Right lung (tissue), 5 donors: ENCODE data around the gene KLF13. TPM values are rescaled to one million over a fixed set of nuclear protein-coding genes. Genes with fewer than 3 reads are reported as not detected.

Experiments
- DNase-seq, 2 donors: peaks; one replicate each; pipeline ENCODE4 v3.0.0-alpha.2; 2013
- polyA plus RNA-seq, 5 donors: library from polyadenylated mRNA; unstranded; fragments of 120-200 nt; gene quantifications; one replicate each; pipeline versions ENCODE4 v1.2.1 to v1.2.3, GENCODE V29; 2013; ENCODE audit warnings: inconsistent platforms in 1 of 5, low replicate concordance in 1 of 5; ENCODE audit not compliant: insufficient read length in 5 of 5, insufficient read depth in 1 of 5

KLF13 gene
- polyA plus RNA-seq, 5 donors = 38.6 to 57.7 (median 52.7) TPM

GRCh38 chr15:31378363-31378903 lies 51.8 kb downstream of the KLF13 start:
- no peak for DNase-seq

- DNase-seq = no peak
Observed at GRCh38 chr15:31379042-31379441, 52.4 kb downstream of the KLF13 start.

- DNase-seq = no peak
Observed at GRCh38 chr15:31379577-31379976, 52.9 kb downstream of the KLF13 start.

- DNase-seq = no peak
Observed at GRCh38 chr15:31381801-31382712, 55.4 kb downstream of the KLF13 start.

GRCh38 chr15:31382713-31383045 lies 56.0 kb downstream of the KLF13 start:
- DNase-seq = no peak

- no peak for DNase-seq
Observed at GRCh38 chr15:31383139-31383538, 56.5 kb downstream of the KLF13 start.

- DNase-seq = no peak
Observed at GRCh38 chr15:31384568-31384967, 57.9 kb downstream of the KLF13 start.

- no peak for DNase-seq
Observed at GRCh38 chr15:31385736-31386135, 59.1 kb downstream of the KLF13 start.

GRCh38 chr15:31387092-31387478 lies 60.5 kb downstream of the KLF13 start:
- DNase-seq = no peak

- no peak for DNase-seq
Observed at GRCh38 chr15:31387479-31388118, 61.0 kb downstream of the KLF13 start.

GRCh38 chr15:31389576-31389975 lies 62.9 kb downstream of the KLF13 start:
- DNase-seq = no peak

GRCh38 chr15:31390029-31390428 lies 63.4 kb downstream of the KLF13 start:
- no peak for DNase-seq

GRCh38 chr15:31390777-31391486 lies 64.3 kb downstream of the KLF13 start:
- DNase-seq = no peak

GRCh38 chr15:31391687-31392671 lies 65.3 kb downstream of the KLF13 start:
- DNase-seq = peak; percentile 38 to 42

GRCh38 chr15:31392761-31393401 lies 66.2 kb downstream of the KLF13 start:
- no peak for DNase-seq

- DNase-seq = no peak
Observed at GRCh38 chr15:31393444-31394091, 66.9 kb downstream of the KLF13 start.

GRCh38 chr15:31396881-31397560 lies 70.4 kb downstream of the KLF13 start:
- DNase-seq = peak; percentile 63 to 67

GRCh38 chr15:31397851-31398661 lies 71.4 kb downstream of the KLF13 start:
- DNase-seq = no peak
